GM18909 (cell line): ENCODE data around the gene EBF4.

Source experiments
- ATAC-seq: cut with Tn5 transposase; IDR thresholded peaks from one replicate; pipeline ENCODE4 v1.9.1; 2021; ENCODE audit warnings: mild to moderate bottlenecking; ENCODE audit not compliant: unreplicated experiment, poor library complexity

Gene EBF4, protein sequence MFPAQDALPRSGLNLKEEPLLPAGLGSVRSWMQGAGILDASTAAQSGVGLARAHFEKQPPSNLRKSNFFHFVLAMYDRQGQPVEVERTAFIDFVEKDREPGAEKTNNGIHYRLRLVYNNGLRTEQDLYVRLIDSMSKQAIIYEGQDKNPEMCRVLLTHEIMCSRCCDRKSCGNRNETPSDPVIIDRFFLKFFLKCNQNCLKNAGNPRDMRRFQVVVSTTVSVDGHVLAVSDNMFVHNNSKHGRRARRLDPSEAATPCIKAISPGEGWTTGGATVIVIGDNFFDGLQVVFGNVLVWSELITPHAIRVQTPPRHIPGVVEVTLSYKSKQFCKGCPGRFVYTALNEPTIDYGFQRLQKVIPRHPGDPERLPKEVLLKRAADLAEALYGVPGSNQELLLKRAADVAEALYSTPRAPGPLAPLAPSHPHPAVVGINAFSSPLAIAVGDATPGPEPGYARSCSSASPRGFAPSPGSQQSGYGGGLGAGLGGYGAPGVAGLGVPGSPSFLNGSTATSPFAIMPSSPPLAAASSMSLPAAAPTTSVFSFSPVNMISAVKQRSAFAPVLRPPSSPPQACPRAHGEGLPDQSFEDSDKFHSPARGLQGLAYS

GRCh38 chr20:2692036-2692885 is at the start of gene EBF4:
Gene EBF4, plus strand, starts transcription at chr20:2692780. Its CDS starts 866 bp downstream, at chr20:2693646.
- no peak for ATAC-seq

DNA sequence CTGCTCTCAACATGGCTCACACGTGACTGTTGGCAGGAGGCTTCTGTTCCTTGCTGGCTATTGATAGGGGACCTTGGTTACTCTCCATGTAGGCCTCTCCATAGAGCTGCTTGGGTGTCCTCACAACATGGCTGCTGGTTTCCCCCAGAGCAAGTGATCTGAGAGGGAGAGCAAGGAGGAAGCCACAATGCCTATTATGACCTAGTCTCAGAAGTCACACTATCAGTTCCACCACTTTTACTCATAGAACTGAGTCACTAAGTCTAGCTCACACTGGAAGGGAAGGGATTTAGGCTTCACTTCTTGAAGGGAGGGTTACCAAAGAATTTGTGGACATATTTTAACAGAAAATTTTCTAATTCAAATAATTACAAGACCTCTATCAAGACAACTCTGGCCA is 48.9 kb upstream of the EBF4 start:
- no peak for ATAC-seq

DNA sequence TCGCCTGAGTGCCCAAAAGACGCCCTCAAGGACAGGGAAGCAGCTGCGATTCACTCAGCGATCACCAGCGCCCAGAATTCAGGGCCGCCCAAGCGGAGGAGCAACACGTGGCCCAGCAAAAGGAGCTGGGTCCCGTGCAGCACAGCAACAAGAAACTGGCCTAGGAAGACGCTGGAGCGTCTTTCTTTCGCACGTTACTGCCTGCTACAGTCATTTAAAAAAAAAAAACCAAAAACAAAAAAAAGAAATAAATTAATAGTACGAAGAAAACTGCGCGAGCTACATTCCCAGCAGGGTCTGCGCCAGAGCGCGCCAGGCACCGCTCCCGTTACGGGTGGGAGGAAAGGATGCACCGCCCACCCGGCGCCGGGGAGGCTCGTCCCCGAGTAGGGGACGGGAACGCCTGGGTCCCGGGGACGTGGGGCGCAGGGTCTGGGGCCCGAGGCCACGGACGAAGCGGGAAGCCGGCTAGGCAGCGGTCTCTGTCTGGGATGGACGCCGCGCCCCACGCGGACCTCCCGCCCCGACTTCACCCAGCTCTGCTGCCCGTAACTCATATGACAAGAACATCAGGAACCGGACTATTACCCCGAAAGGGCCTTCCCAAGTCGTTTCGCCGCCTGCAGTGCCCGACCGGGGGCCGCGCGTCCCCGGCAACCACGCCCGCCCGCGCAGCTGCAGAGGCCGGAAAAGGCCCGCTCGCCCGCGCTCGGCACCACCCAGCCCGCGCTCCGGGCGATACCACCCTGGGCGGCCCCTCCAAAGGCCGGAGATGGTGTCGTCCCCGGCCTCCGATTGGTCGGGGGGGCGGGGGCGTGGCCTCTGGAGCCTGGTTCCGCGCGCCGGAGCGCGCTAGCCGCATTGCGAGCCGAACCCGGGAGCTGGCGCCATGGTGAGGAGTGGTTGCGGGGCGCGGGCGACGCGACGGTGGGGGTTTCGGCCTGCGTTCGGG is 40.5 kb upstream of the EBF4 start, which contains the start of gene NOP56:
NOP56 (plus strand) TSS at position 861 of the 952 bp plus-strand sequence; CDS start at position 890, 29 bp downstream.
- peak; percentile 87 for ATAC-seq

GRCh38 chr20:2652724-2653555 is 39.6 kb upstream of the EBF4 start:
- ATAC-seq: peak; percentile 39

GRCh38 chr20:2653556-2654383 is 38.8 kb upstream of the EBF4 start:
- ATAC-seq: no peak

GRCh38 chr20:2654384-2654822 is 38.2 kb upstream of the EBF4 start:
- ATAC-seq: no peak

GRCh38 chr20:2654831-2655230 is 37.7 kb upstream of the EBF4 start:
- no peak for ATAC-seq

GRCh38 chr20:2655331-2656116 is 37.1 kb upstream of the EBF4 start:
- no peak for ATAC-seq

GRCh38 chr20:2656471-2657117 is 36.0 kb upstream of the EBF4 start:
- ATAC-seq: no peak

DNA sequence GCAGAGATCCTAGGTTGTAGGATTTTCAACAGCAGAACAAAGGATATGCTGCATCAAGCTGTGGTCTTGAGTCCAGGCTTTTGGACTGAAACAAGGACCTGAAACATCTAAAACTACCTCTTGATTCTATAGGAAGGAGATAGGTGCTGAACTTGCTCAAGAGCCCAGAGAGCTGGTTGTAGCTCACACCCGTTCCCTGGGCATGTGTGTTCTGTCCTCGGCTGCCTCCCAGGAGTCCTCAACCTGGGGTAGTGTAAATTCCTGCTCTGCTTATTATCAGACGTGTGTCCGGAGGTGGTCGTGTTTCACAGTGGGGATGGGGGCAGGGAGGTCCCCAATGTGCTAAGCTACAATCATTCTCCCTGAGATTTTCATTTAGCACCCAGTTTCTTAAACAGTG is 35.3 kb upstream of the EBF4 start:
- ATAC-seq: no peak

- no peak for ATAC-seq
Observed at GRCh38 chr20:2657674-2658073, 34.9 kb upstream of the EBF4 start.

GRCh38 chr20:2658414-2659354 is 33.9 kb upstream of the EBF4 start:
- ATAC-seq: no peak

GRCh38 chr20:2659547-2659946 is 33.0 kb upstream of the EBF4 start:
- ATAC-seq: no peak

GRCh38 chr20:2663364-2663886 is 29.2 kb upstream of the EBF4 start:
- ATAC-seq: no peak
